Limb (tissue), 2 donors: Measurements from ENCODE around the gene DTL.

Experiments used
- DNase-seq, 2 donors: peaks; one replicate each; pipeline ENCODE4 v3.0.0-alpha.2; 2016; ENCODE audit errors: extremely low spot score in 2 of 2

DTL gene

DNA sequence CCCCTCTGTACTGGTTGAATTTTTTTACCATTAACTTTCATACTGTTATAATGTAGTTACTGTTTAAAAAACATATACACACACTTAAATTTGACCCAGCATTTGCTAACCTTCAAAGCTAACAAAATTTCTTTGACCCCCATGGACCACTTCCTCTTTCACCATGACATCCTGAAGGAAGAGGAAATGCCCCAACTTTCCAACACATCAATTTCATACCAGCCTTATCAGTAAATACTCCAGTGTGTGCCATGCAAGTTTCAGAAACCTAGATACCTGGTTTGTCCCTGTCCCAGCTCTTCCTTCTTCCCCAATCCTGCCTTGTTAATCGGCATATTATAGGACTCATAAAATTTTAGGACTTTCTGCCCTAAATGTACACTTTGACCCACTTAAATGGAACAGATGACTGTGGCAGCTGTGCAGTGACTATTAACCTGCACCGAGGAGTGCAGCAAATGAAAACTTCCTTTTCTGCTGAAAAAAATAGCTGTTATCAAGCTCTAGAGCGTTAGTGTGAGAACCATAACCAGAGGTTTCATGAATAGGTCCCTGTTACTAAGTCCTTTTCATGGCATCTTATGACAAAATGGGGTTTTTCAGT, 54.1 kb downstream of the DTL start:
- DNase-seq, result no peak

- no peak for DNase-seq
Observed at GRCh38 chr1:212091438-212092121, 56.0 kb downstream of the DTL start.

GRCh38 chr1:212097360-212097759, 61.8 kb downstream of the DTL start:
- no peak for DNase-seq

- DNase-seq, result no peak
Observed at GRCh38 chr1:212098310-212098709, 62.8 kb downstream of the DTL start.

DNA sequence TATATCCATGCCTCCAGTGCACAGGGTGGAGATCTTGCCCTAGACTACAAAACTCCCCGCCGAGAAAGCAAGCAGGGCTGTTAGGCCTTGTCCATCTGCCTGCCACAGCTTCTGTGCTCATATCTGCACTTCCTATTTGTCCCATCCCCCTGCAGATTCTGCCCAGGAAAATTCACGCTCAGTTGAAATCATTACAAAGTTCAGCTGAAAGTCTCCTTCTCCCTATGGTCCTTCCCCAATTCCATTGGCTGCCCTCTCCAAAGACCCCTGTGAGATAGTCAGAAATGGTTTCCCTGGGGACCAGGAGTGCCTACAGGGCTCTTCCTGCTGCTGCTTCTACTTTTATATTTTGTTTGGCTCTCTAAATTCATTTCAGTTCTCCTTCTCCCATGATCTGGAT, 63.2 kb downstream of the DTL start:
- DNase-seq, result no peak

GRCh38 chr1:212101251-212101650, 65.7 kb downstream of the DTL start:
- no peak for DNase-seq

GRCh38 chr1:212101735-212102134, 66.2 kb downstream of the DTL start:
- no peak for DNase-seq

GRCh38 chr1:212104586-212105325, 69.2 kb downstream of the DTL start:
- peak in 1 of 2 donors; percentile 47 for DNase-seq

GRCh38 chr1:212106286-212106792, 70.8 kb downstream of the DTL start:
- DNase-seq, result no peak

DNA sequence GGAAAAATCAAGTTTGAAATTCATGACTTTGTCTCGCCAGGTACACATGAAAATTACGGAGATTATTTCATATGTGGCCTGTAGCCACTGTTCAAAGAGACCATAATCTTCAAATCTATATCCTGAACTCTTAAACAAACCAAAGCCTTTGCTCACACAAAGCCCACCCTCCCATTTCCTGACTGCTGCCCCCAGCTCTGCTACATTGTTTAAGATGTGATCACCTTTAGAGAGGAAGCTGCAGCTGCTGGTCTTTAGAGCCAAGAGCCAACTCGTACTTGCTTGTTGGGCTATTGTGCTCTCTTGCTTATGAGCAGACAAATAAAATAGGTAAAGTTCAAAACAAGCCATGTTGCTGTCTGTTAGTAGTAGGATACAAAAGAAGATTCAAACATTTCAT, 71.9 kb downstream of the DTL start:
- DNase-seq, result no peak

DNA sequence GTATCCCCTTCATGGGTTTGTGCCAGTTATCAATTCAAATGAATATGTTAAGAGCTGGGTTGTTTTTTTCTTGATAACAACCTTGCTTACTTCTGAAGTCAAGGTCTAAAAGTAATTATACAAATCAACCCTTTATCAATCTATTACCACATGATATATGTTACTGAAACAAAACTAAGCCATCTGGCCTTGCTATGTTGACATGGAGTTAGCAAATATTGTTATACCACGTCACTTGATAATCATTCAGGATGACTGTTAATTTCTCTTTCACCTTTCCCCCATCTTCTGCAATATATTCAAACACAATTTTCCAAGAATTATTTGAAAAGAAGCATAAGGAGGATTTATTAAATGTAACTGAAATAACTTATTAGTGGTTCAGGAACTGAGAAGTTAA, 72.6 kb downstream of the DTL start:
- no peak for DNase-seq

- no peak for DNase-seq
Observed at GRCh38 chr1:212108981-212109380, 73.4 kb downstream of the DTL start.

- DNase-seq, result no peak
Observed at GRCh38 chr1:212109728-212110127, 74.2 kb downstream of the DTL start.

GRCh38 chr1:212110617-212111016, 75.1 kb downstream of the DTL start:
- peak; percentile 56 to 62 for DNase-seq

- no peak for DNase-seq
Observed at GRCh38 chr1:212111536-212111935, 76.0 kb downstream of the DTL start.

- no peak for DNase-seq
Observed at GRCh38 chr1:212113706-212114105, 78.2 kb downstream of the DTL start.

DNA sequence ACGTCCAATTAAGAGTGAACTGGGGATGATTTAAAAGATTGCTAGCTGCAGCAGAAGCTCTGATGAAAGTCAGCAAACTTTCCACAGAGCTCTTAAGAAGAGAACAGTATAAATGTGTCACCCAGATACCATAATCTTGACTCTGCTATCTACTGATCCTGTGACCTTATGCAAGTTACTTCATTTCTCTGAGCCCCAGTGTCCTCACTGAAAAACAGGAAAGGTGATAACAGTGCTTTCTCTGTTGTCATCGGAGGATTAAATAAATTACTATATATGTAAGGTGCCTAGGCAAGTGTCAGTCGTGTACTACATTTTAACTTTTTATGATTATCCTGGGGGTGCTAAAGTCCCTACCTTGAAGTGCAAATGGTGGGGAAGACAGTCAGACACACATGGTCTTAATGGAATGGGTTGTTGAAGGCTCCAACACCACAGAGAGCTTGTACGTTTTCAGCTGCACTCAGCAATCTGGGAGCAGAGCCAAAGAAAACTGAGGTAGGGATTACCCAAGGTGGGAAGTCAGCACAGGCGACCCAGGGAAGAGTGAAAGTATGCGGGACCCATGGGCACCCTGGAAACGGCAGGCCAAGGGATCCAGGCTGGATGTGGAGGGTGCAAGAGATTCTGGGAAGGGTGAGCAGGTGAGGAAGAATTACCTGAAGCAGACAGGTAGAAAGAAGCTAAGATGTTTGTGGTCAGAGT, 82.8 kb downstream of the DTL start:
- no peak for DNase-seq

DNA sequence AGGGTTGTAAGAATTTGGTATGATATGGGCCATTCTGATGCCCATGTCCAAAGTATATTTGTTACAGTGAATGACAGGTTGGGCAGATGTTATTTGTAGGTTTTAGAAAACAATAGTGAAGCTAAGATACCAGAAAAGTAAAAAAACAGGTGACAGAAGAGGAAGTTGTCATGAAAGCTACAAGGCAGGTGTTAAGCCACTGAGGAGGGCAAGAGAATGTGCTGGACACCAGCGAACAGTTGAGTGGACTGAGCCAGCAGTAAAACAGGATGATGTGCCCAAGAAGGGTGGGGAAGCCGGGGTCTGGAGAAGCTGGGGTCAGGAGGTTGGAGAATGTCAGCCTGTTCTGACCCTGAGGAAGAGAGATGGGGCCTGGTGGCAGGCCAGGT, 83.3 kb downstream of the DTL start:
- no peak for DNase-seq

- no peak for DNase-seq
Observed at GRCh38 chr1:212119397-212119837, 83.9 kb downstream of the DTL start.

- no peak for DNase-seq
Observed at GRCh38 chr1:212119863-212120262, 84.3 kb downstream of the DTL start.

- DNase-seq, result no peak
Observed at GRCh38 chr1:212121779-212122178, 86.2 kb downstream of the DTL start.
